MM.1S (cell line): Measurements from ENCODE around the gene STX12.

Experiments used
- EZH2 ChIP-seq: fragments of 300-600 bp; sonication (generic); optimal IDR thresholded peaks from 2 replicates; pipeline ENCODE3; 2017; ENCODE audit warnings: low read depth, mild to moderate bottlenecking, antibody characterized with exemption, low read length, mixed read lengths
- TF ChIP-seq, protein P1 (sequence below): fragments of 300-600 bp; sonication (generic); IDR thresholded peaks from 2 replicates; pipeline ENCODE4 v1.5.1; 2016; ENCODE audit warnings: antibody characterized with exemption, low read length, mixed read lengths

DNA sequence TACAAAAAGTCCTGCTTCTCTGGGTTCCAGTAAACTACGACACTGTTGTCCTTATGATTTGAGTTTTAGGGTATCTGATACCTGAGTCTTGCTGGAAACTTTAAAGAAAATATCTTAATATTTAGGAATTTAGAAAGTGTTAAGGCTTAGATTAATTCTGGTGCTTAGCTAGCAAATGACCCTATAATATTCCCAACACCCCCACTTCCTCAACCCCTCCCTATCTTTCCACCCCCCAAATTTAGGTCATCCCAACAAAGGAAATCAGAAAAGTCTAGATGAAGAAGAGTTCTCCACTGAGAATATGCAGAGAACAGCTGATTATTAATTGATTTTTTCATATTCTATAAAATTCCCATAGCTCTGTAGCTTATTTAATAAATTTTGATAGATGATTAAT is 11.7 kb downstream of the STX12 start:
- TF ChIP-seq, protein P1, sequence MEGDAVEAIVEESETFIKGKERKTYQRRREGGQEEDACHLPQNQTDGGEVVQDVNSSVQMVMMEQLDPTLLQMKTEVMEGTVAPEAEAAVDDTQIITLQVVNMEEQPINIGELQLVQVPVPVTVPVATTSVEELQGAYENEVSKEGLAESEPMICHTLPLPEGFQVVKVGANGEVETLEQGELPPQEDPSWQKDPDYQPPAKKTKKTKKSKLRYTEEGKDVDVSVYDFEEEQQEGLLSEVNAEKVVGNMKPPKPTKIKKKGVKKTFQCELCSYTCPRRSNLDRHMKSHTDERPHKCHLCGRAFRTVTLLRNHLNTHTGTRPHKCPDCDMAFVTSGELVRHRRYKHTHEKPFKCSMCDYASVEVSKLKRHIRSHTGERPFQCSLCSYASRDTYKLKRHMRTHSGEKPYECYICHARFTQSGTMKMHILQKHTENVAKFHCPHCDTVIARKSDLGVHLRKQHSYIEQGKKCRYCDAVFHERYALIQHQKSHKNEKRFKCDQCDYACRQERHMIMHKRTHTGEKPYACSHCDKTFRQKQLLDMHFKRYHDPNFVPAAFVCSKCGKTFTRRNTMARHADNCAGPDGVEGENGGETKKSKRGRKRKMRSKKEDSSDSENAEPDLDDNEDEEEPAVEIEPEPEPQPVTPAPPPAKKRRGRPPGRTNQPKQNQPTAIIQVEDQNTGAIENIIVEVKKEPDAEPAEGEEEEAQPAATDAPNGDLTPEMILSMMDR, result no peak
- no peak for TF ChIP-seq EZH2
